K562 (cell line): ENCODE measurements around the gene APPL2.

Source experiments
- DPF2 ChIP-seq: fragments of 450-650 bp; IDR thresholded peaks from 2 replicates; pipeline ENCODE4 v1.6.1; 2016
- HDAC3 ChIP-seq: fragments of 450-650 bp; IDR thresholded peaks from 2 replicates; pipeline ENCODE4 v1.6.1; 2018; ENCODE audit warnings: borderline replicate concordance, mild to moderate bottlenecking, moderate library complexity; ENCODE audit not compliant: partially characterized antibody
- NCOA1 ChIP-seq: fragments of 450-650 bp; IDR thresholded peaks from 2 replicates; pipeline ENCODE4 v1.6.1; 2016; ENCODE audit warnings: low read depth
- NR2C1 ChIP-seq, 2 experiments: fragments of 450-650 bp; IDR thresholded peaks; 2 replicates each; pipeline ENCODE4 v1.6.1; 2017; ENCODE audit warnings: mild to moderate bottlenecking in 2 of 2, antibody characterized with exemption in 1 of 2, inconsistent platforms in 1 of 2, missing compliant biosample characterization in 1 of 2, missing genetic modification characterization in 1 of 2
- POLR2AphosphoS5 ChIP-seq: IDR thresholded peaks from 2 replicates; pipeline ENCODE4 v1.6.1; 2011; ENCODE audit warnings: mild to moderate bottlenecking, low read depth, low read length, moderate library complexity; ENCODE audit not compliant: control insufficient read depth, insufficient read depth
- POLR3A ChIP-seq: IDR thresholded peaks from 2 replicates; pipeline ENCODE4 v1.6.1; 2011; ENCODE audit warnings: borderline replicate concordance, mild to moderate bottlenecking, moderate library complexity; ENCODE audit not compliant: insufficient read length, insufficient read depth; ENCODE audit errors: extremely low read depth
- ZNF253 ChIP-seq: fragments of 250-450 bp; sonication (Bioruptor Pico); conservative IDR thresholded peaks from 2 replicates; pipeline ENCODE4 v1.6.1; 2021; ENCODE audit warnings: mild to moderate bottlenecking
- ZNF274 ChIP-seq: IDR thresholded peaks from 2 replicates; pipeline ENCODE4 v1.6.1; 2011; ENCODE audit warnings: low read depth, mild to moderate bottlenecking, low read length, moderate library complexity, borderline replicate concordance
- TF ChIP-seq, protein P1 (sequence below), 3 experiments: IDR thresholded peaks in 2 of 3; conservative IDR thresholded peaks in 1 of 3; 2 replicates each; pipeline ENCODE4 v1.5.1; 2011 to 2012; ENCODE audit warnings: low read length in 3 of 3, mild to moderate bottlenecking in 3 of 3, control low read depth in 2 of 3, improper control_type of control experiment in 1 of 3, inconsistent platforms in 1 of 3, low read depth in 1 of 3, mixed read lengths in 1 of 3, moderate library complexity in 1 of 3; ENCODE audit not compliant: insufficient read depth in 2 of 3
- TF ChIP-seq, protein P2 (sequence below): sonication (generic); formaldehyde crosslinking; IDR thresholded peaks from 2 replicates; pipeline ENCODE4 v1.8.0; 2022; ENCODE audit warnings: mild to moderate bottlenecking, missing genetic modification reagents
- TF ChIP-seq, protein P3 (sequence below): sonication (generic); formaldehyde crosslinking; IDR thresholded peaks from 2 replicates; pipeline ENCODE4 v1.8.1; 2023; ENCODE audit warnings: mild to moderate bottlenecking, missing genetic modification reagents

DNA sequence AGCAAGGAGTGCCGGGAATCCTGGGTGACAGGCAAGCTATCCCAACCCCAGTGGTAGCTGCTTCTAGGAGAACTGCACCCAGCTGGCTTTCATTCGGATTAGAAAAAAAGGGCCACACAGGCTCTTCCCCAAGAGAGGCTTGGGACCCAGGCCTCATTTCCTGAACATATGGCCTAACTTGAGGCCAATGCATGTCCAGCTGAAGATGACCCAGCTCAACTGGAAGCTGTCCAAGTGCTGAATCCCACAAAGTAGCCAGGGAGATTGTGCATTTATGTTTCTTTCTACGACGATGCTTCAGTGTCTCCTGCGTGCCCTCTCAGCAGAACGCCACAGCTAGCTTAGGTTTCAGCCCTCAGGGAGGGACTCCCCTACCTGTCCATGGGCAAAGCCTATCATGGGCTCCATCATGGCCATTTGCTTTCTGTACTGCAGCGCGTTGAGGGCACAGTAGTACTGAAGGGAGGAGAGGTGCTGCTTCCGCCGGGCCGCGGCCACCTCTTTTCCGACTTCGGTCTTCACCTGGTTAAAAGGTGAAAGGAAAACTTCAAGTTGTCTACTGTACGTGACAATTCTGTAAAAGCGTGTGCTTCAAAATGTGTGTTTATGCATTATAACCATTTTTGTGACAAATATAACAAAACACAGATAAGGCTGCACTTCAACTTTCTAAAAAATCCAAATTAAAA is 29.1 kb downstream of the APPL2 start:
- TF ChIP-seq, protein P1, sequence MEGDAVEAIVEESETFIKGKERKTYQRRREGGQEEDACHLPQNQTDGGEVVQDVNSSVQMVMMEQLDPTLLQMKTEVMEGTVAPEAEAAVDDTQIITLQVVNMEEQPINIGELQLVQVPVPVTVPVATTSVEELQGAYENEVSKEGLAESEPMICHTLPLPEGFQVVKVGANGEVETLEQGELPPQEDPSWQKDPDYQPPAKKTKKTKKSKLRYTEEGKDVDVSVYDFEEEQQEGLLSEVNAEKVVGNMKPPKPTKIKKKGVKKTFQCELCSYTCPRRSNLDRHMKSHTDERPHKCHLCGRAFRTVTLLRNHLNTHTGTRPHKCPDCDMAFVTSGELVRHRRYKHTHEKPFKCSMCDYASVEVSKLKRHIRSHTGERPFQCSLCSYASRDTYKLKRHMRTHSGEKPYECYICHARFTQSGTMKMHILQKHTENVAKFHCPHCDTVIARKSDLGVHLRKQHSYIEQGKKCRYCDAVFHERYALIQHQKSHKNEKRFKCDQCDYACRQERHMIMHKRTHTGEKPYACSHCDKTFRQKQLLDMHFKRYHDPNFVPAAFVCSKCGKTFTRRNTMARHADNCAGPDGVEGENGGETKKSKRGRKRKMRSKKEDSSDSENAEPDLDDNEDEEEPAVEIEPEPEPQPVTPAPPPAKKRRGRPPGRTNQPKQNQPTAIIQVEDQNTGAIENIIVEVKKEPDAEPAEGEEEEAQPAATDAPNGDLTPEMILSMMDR (IDR thresholded peaks at IDR 0.05 in 2 of 3, conservative IDR thresholded peaks at IDR 0.05 in 1 of 3; ENCODE audit: insufficient read depth in 2 of 3, low read depth in 1 of 3, low read length in 3 of 3): no peak
- TF ChIP-seq, protein P2, sequence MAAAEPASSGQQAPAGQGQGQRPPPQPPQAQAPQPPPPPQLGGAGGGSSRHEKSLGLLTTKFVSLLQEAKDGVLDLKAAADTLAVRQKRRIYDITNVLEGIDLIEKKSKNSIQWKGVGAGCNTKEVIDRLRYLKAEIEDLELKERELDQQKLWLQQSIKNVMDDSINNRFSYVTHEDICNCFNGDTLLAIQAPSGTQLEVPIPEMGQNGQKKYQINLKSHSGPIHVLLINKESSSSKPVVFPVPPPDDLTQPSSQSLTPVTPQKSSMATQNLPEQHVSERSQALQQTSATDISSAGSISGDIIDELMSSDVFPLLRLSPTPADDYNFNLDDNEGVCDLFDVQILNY (CRISPR knock-in tag): no peak
- TF ChIP-seq, protein P3, sequence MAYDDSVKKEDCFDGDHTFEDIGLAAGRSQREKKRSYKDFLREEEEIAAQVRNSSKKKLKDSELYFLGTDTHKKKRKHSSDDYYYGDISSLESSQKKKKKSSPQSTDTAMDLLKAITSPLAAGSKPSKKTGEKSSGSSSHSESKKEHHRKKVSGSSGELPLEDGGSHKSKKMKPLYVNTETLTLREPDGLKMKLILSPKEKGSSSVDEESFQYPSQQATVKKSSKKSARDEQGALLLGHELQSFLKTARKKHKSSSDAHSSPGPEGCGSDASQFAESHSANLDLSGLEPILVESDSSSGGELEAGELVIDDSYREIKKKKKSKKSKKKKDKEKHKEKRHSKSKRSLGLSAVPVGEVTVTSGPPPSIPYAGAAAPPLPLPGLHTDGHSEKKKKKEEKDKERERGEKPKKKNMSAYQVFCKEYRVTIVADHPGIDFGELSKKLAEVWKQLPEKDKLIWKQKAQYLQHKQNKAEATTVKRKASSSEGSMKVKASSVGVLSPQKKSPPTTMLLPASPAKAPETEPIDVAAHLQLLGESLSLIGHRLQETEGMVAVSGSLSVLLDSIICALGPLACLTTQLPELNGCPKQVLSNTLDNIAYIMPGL (CRISPR knock-in tag): no peak
- TF ChIP-seq ZNF274 (no peak), ZNF253 (CRISPR knock-in tag) (no peak), POLR3A (no peak), POLR2AphosphoS5 (no peak), NCOA1 (no peak), HDAC3 (no peak), DPF2 (no peak), NR2C1 (IDR thresholded peaks at IDR 0.05) (no peak), NR2C1 (tag; IDR thresholded peaks at IDR 0.05) (no peak)
